HG03103 (cell line): ENCODE results near the gene INPP5E.
A peak's percentile ranks its signal among the peaks of the same experiment; 100 is the strongest.

ENCODE experiments used
- ATAC-seq: cut with Tn5 transposase; IDR thresholded peaks from one replicate; pipeline ENCODE4 v1.9.1; 2021; ENCODE audit warnings: low read depth; ENCODE audit not compliant: unreplicated experiment

INPP5E gene

GRCh38 chr9:136439481-136440408 is at the start of gene INPP5E:
INPP5E (minus strand) TSS chr9:136439845; CDS start chr9:136439419, 426 bp downstream.
- peak; percentile 49 for ATAC-seq

- ATAC-seq = no peak
These were observed 48.9 kb upstream of the INPP5E start for GRCh38 chr9:136488247-136489214.

- ATAC-seq = no peak
These were observed 48.0 kb upstream of the INPP5E start for GRCh38 chr9:136487672-136488071.

GRCh38 chr9:136486823-136487620 is 47.4 kb upstream of the INPP5E start:
- ATAC-seq = no peak

GRCh38 chr9:136486131-136486530 is 46.5 kb upstream of the INPP5E start:
- ATAC-seq = no peak

- no peak for ATAC-seq
These were observed 45.7 kb upstream of the INPP5E start for GRCh38 chr9:136485049-136486045.

GRCh38 chr9:136484153-136485048 is 44.8 kb upstream of the INPP5E start:
- ATAC-seq = no peak

GRCh38 chr9:136483589-136484152 is 44.0 kb upstream of the INPP5E start:
- peak; percentile 44 for ATAC-seq

- peak; percentile 48 for ATAC-seq
These were observed 43.3 kb upstream of the INPP5E start, which contains the start of gene SEC16A for GRCh38 chr9:136482793-136483588. SEC16A (minus strand) TSS chr9:136483040; CDS start chr9:136477615, 5,425 bp downstream.

- no peak for ATAC-seq
These were observed 42.6 kb upstream of the INPP5E start for GRCh38 chr9:136482046-136482792.

- no peak for ATAC-seq
These were observed 41.9 kb upstream of the INPP5E start for GRCh38 chr9:136481558-136481957.

GRCh38 chr9:136476369-136477150 is 36.9 kb upstream of the INPP5E start:
- no peak for ATAC-seq

- no peak for ATAC-seq
These were observed 35.6 kb upstream of the INPP5E start for GRCh38 chr9:136474974-136475865.

- ATAC-seq = no peak
These were observed 34.5 kb upstream of the INPP5E start for GRCh38 chr9:136474021-136474640.
